Astrocyte (in vitro differentiated cells and primary cell): ENCODE measurements around the gene CTNND2. TPM values are rescaled to one million over a fixed set of nuclear protein-coding genes. Genes with fewer than 3 reads are reported as not detected.

Source experiments
- DNase-seq: peaks from one replicate; pipeline ENCODE4 v3.0.0-alpha.2; 2010; ENCODE audit warnings: low read depth
- FAIRE-seq: peaks from 2 replicates; lab custom pipeline; 2011; peaks lifted over from hg19 to GRCh38; lab: Jason Lieb, UNC
- H2AFZ ChIP-seq: 2 replicates; pipeline ENCODE4 v1.6.0; 2012; ENCODE audit warnings: low read depth, low read length, inconsistent platforms
- H3K27ac ChIP-seq: 2 replicates; pipeline ENCODE4 v1.5.1; 2011; ENCODE audit warnings: low read depth, low read length, inconsistent platforms
- H3K27me3 ChIP-seq: 2 replicates; pipeline ENCODE4 v1.6.0; 2011; ENCODE audit warnings: low read length, inconsistent platforms; ENCODE audit not compliant: insufficient read depth
- H3K36me3 ChIP-seq: 2 replicates; pipeline ENCODE4 v1.5.1; 2011; ENCODE audit warnings: low read length, inconsistent platforms; ENCODE audit not compliant: insufficient read depth
- H3K4me1 ChIP-seq: 2 replicates; pipeline ENCODE4 v1.5.1; 2011; ENCODE audit warnings: low read length, inconsistent platforms; ENCODE audit not compliant: insufficient read depth
- H3K4me2 ChIP-seq: 2 replicates; pipeline ENCODE4 v1.6.0; 2012; ENCODE audit warnings: low read length, inconsistent platforms
- H3K4me3 ChIP-seq: 2 replicates; pipeline ENCODE4 v1.5.1; 2011; ENCODE audit warnings: low read depth, mild to moderate bottlenecking, low read length, inconsistent platforms; ENCODE audit not compliant: insufficient read depth
- H3K79me2 ChIP-seq: 2 replicates; pipeline ENCODE4 v1.6.0; 2012; ENCODE audit warnings: mild to moderate bottlenecking, low read length, inconsistent platforms; ENCODE audit not compliant: insufficient read depth
- H3K9ac ChIP-seq: 2 replicates; pipeline ENCODE4 v1.6.0; 2012; ENCODE audit warnings: mild to moderate bottlenecking, low read length, inconsistent platforms
- H3K9me3 ChIP-seq: 2 replicates; pipeline ENCODE4 v1.5.1; 2012; ENCODE audit warnings: low read depth, mild to moderate bottlenecking, low read length, inconsistent platforms; ENCODE audit not compliant: insufficient read depth
- H4K20me1 ChIP-seq: 2 replicates; pipeline ENCODE4 v1.6.0; 2012; ENCODE audit warnings: low read length, inconsistent platforms; ENCODE audit not compliant: insufficient read depth
- H3K27ac Mint-ChIP-seq: one replicate; pipeline ENCODE4 v1.8.0; 2021; ENCODE audit warnings: mild to moderate bottlenecking, mixed read lengths; ENCODE audit not compliant: unreplicated experiment
- H3K27me3 Mint-ChIP-seq: one replicate; pipeline ENCODE4 v1.8.0; 2021; ENCODE audit warnings: low read depth, mixed read lengths; ENCODE audit not compliant: unreplicated experiment
- H3K36me3 Mint-ChIP-seq: one replicate; pipeline ENCODE4 v1.8.0; 2021; ENCODE audit warnings: low read depth, mixed read lengths; ENCODE audit not compliant: unreplicated experiment
- H3K4me1 Mint-ChIP-seq: one replicate; pipeline ENCODE4 v1.8.0; 2021; ENCODE audit warnings: low read depth, mixed read lengths; ENCODE audit not compliant: unreplicated experiment
- H3K4me3 Mint-ChIP-seq: one replicate; pipeline ENCODE4 v1.8.0; 2021; ENCODE audit warnings: mild to moderate bottlenecking, moderate library complexity, mixed read lengths; ENCODE audit not compliant: unreplicated experiment
- H3K9me3 Mint-ChIP-seq: one replicate; pipeline ENCODE4 v1.8.0; 2021; ENCODE audit warnings: mild to moderate bottlenecking, mixed read lengths; ENCODE audit not compliant: unreplicated experiment
- EZH2 ChIP-seq: IDR thresholded peaks from 2 replicates; pipeline ENCODE4 v1.6.1; 2012; ENCODE audit warnings: mild to moderate bottlenecking, low read length, inconsistent platforms; ENCODE audit not compliant: insufficient read depth
- total RNA-seq: library from RNA; stranded (reverse); gene quantifications from 2 replicates; pipeline ENCODE4 v1.2.1, GENCODE V29; 2021
- TF ChIP-seq, protein P1 (sequence below): IDR thresholded peaks from 2 replicates; pipeline ENCODE4 v1.5.1; 2011; ENCODE audit warnings: low read depth, mild to moderate bottlenecking, inconsistent platforms, low read length, moderate library complexity; ENCODE audit not compliant: insufficient read depth

CTNND2 gene
- total RNA-seq, 1 donor from 2014 or later = 4.5 TPM

GRCh38 chr5:11524188-11524587 is 380.1 kb downstream of the CTNND2 start:
- peak; percentile 3 for DNase-seq
- Histone ChIP-seq H3K9ac (no peak overlapping the region), H3K79me2 (no peaks in the 10 kb centered on the region), H3K4me3 (no peak overlapping the region), H3K9me3 (no peaks in the 10 kb centered on the region), H3K4me2 (no peak overlapping the region), H4K20me1 (no peaks in the 10 kb centered on the region), H3K27ac (no peak overlapping the region), H3K36me3 (no peaks in the 10 kb centered on the region), H2AFZ (no peak overlapping the region), H3K27me3 (no peaks in the 10 kb centered on the region), H3K4me1 (no peaks in the 10 kb centered on the region)
- Mint-ChIP-seq H3K4me3 (no peak overlapping the region), H3K27ac (no peak overlapping the region), H3K9me3 (no peaks in the 10 kb centered on the region), H3K36me3 (no peaks in the 10 kb centered on the region), H3K27me3 (no peaks in the 10 kb centered on the region), H3K4me1 (peaks cover 12% of the 10 kb centered on the region)
- TF ChIP-seq, protein P1, sequence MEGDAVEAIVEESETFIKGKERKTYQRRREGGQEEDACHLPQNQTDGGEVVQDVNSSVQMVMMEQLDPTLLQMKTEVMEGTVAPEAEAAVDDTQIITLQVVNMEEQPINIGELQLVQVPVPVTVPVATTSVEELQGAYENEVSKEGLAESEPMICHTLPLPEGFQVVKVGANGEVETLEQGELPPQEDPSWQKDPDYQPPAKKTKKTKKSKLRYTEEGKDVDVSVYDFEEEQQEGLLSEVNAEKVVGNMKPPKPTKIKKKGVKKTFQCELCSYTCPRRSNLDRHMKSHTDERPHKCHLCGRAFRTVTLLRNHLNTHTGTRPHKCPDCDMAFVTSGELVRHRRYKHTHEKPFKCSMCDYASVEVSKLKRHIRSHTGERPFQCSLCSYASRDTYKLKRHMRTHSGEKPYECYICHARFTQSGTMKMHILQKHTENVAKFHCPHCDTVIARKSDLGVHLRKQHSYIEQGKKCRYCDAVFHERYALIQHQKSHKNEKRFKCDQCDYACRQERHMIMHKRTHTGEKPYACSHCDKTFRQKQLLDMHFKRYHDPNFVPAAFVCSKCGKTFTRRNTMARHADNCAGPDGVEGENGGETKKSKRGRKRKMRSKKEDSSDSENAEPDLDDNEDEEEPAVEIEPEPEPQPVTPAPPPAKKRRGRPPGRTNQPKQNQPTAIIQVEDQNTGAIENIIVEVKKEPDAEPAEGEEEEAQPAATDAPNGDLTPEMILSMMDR = no peak
- TF ChIP-seq EZH2 = no peak
- no peak for FAIRE-seq

GRCh38 chr5:11522796-11523195 is 381.4 kb downstream of the CTNND2 start:
- H4K20me1 ChIP-seq = no peaks in the 10 kb centered on the region
- TF ChIP-seq EZH2 = no peak
- TF ChIP-seq, protein P1 = no peak
- no peaks in the 10 kb centered on the region for H3K79me2 ChIP-seq
- no peaks in the 10 kb centered on the region for H3K36me3 ChIP-seq
- no peaks in the 10 kb centered on the region for H3K27me3 Mint-ChIP-seq
- peaks cover 12% of the 10 kb centered on the region for H3K4me1 Mint-ChIP-seq
- no peaks in the 10 kb centered on the region for H3K36me3 Mint-ChIP-seq
- no peak overlapping the region for H3K27ac Mint-ChIP-seq
- no peaks in the 10 kb centered on the region for H3K9me3 Mint-ChIP-seq
- no peak overlapping the region for H3K9ac ChIP-seq
- FAIRE-seq = no peak
- no peaks in the 10 kb centered on the region for H3K27me3 ChIP-seq
- no peak for DNase-seq
- no peak overlapping the region for H3K4me2 ChIP-seq
- H3K4me3 ChIP-seq = no peak overlapping the region
- H3K27ac ChIP-seq = no peak overlapping the region
- no peak overlapping the region for H3K4me3 Mint-ChIP-seq
- no peaks in the 10 kb centered on the region for H3K4me1 ChIP-seq
- H3K9me3 ChIP-seq = no peaks in the 10 kb centered on the region
- no peak overlapping the region for H2AFZ ChIP-seq

DNA sequence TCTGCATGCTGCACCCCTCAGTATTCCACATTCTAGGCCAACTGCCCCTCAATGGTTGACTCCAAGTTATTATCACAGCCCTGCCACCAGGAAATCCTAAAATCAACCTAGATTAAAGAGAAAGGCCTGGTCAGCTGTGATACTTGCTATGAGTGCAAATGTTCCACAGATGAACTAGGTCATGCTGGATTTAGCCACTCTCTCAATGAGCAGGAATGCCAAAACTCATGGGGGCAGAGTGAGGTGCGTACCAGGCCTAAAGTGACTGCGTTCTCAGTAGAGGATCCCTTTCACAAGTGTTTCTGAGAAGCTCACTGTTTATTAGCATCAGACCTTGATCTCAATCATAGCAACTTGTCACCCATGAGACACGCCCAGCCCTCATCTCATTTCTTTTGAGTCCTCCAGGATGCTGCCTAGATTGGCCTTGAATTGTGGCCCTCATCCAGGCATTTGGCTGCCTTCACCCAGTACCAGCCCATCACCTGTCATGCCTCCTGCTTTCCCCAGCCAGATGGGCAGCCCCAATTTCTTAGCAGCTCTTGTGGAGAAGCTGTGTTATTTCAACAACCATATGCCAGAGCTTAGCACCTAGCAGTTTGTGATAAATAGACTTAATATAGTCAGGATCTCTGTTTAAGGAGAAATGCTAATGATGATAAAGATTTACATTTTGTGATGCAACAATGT is 383.9 kb downstream of the CTNND2 start:
- no peak for DNase-seq
- no peaks in the 10 kb centered on the region for H3K27me3 ChIP-seq
- no peaks in the 10 kb centered on the region for H3K36me3 ChIP-seq
- no peaks in the 10 kb centered on the region for H3K4me1 ChIP-seq
- no peaks in the 10 kb centered on the region for H3K9me3 ChIP-seq
- peaks cover 10% of the 10 kb centered on the region for H3K4me1 Mint-ChIP-seq
- no peaks in the 10 kb centered on the region for H4K20me1 ChIP-seq
- H3K36me3 Mint-ChIP-seq = no peaks in the 10 kb centered on the region
- no peak overlapping the region for H3K4me3 Mint-ChIP-seq
- H3K9me3 Mint-ChIP-seq = no peaks in the 10 kb centered on the region
- no peak overlapping the region for H3K4me3 ChIP-seq
- H3K9ac ChIP-seq = no peak overlapping the region
- no peak overlapping the region for H2AFZ ChIP-seq
- no peak overlapping the region for H3K27ac ChIP-seq
- no peaks in the 10 kb centered on the region for H3K27me3 Mint-ChIP-seq
- no peaks in the 10 kb centered on the region for H3K79me2 ChIP-seq
- no peak for FAIRE-seq
- H3K4me2 ChIP-seq = no peak overlapping the region
- TF ChIP-seq EZH2 = no peak
- TF ChIP-seq, protein P1 = no peak
- no peak overlapping the region for H3K27ac Mint-ChIP-seq
